ENCODE measurements around the gene NXN. TPM values are rescaled to one million over a fixed set of nuclear protein-coding genes. Genes with fewer than 3 reads are reported as not detected.
A peak's percentile ranks its signal among the peaks of the same experiment; 100 is the strongest.

The NXN gene
- polyA plus RNA-seq, 1 of the 3 experiments (the other 2 are of a cell fraction) = 23.9 TPM

GRCh38 chr17:935485-935884 is 44.1 kb downstream of the NXN start:
- no peak for TF ChIP-seq RCOR1 (IDR thresholded peaks at IDR 0.05; ENCODE audit: low read length)
- no peak for TF ChIP-seq TCF12 (IDR thresholded peaks at IDR 0.05)
- no peak for TF ChIP-seq RXRA (IDR thresholded peaks at IDR 0.05; ENCODE audit: borderline replicate concordance, low read depth)
- TF ChIP-seq TEAD4 (IDR thresholded peaks at IDR 0.05; ENCODE audit: borderline replicate concordance, insufficient read depth) = no peak
- TF ChIP-seq RFX5 (IDR thresholded peaks at IDR 0.05; ENCODE audit: low read length) = no peak
- H3K9me2 ChIP-seq = no peaks in the 10 kb centered on the region
- no peak overlapping the region for H2AFZ ChIP-seq (ENCODE audit: low read depth)
- 0 out of 2 replicates have a peak, but pooled peaks cover 5% of the 10 kb centered on the region for H4K20me1 ChIP-seq (ENCODE audit: insufficient read depth)
- no peak overlapping the region for H3K9ac ChIP-seq
- H3K79me2 ChIP-seq (ENCODE audit: insufficient read depth) = peaks cover 10% of the 10 kb centered on the region; the same call in 1 of the 2 replicates
- H3K27me3 ChIP-seq (ENCODE audit: insufficient read depth) = peaks cover 54% of the 10 kb centered on the region
- no peak overlapping the region for H3K27ac ChIP-seq (ENCODE audit: low read depth in 2 of 2, low read length in 1 of 2)
- peaks cover 16% of the 10 kb centered on the region for H3F3A ChIP-seq (replicated peaks; ENCODE audit: insufficient read depth)
- 36% methylated on average over 11 of the region's 11 CpGs for WGBS (ENCODE audit: low lambda C conversion rate)
- peaks cover 6% of the 10 kb centered on the region in 2 experiments; a peak in 3 of 4 replicates for H3K4me1 ChIP-seq (ENCODE audit: control insufficient read depth in 1 of 2, insufficient read depth in 2 of 2, low read depth in 1 of 2, low read length in 1 of 2)
- no peak overlapping the region for H3K4me3 ChIP-seq (ENCODE audit: low read depth in 2 of 2, low read length in 1 of 2)
- no peaks in the 10 kb centered on the region for H3K36me3 ChIP-seq (replicated peaks in 1 of 2; ENCODE audit: control insufficient read depth in 1 of 2, insufficient read depth in 2 of 2, low read length in 1 of 2)
- H3K9me3 ChIP-seq = no peaks in the 10 kb centered on the region
- H3K4me2 ChIP-seq = no peak overlapping the region
- ChIA-PET CTCF (interaction anchor here (0.8 to 1.5 kb wide), 2 partner anchors 9 to 141 kb away, joined by 3 to 5 read pairs; no protein-coding TSS in a partner anchor), POLR2A (no interaction called here)
- no peak for DNase-seq

DNA sequence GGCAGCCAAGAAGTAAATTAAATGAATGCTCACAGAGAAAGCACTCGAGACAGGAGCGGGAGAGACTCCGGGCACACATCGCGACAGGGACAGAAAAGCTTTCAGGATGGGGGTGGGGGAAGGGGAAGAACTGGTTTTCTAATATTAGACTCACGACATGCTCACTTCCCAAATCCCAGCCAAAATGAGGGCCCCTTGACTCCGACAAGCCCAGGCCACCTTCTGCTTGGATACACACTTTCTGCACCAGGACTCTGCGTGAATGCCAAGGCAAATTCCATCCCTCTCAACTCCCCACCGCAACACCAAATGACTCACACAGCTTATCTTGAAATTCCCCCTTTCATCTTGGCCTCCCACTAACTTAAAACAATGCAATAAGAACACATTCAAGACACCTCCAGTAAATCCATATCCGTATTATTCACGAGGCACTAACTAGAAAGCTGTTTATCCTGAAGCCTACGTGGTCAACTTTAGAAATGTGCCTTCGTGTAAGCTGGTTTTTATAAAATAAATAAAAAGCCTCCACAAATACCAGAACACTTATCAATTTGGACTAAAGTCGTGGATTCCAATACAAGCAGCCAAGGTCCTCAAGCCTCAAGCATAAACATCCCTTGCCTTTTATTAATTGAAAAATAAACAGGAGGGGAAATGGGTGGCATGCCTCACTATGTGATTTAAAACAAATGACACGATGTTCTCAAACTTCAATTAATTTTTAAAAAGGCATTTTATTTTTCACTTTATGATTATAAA is 46.1 kb downstream of the NXN start:
- CTCF ChIA-PET = interaction anchor here (0.9 kb wide), 1 partner anchor 139 kb away, joined by 3 read pairs; no protein-coding TSS in a partner anchor
- Histone ChIP-seq H3K9ac (peak overlapping the region; percentile 54; the same call in 1 of the 2 replicates), H2AFZ (ENCODE audit: low read depth) (no peak overlapping the region), H3K79me2 (ENCODE audit: insufficient read depth) (peaks cover 6% of the 10 kb centered on the region; the same call in 1 of the 2 replicates), H3K9me2 (no peaks in the 10 kb centered on the region), H3F3A (replicated peaks; ENCODE audit: insufficient read depth) (peaks cover 16% of the 10 kb centered on the region), H3K4me2 (peak overlapping the region; percentile 75), H3K27ac (ENCODE audit: low read depth in 2 of 2, low read length in 1 of 2) (peak overlapping the region; percentile 44 to 80), H3K36me3 (replicated peaks in 1 of 2; ENCODE audit: control insufficient read depth in 1 of 2, insufficient read depth in 2 of 2, low read length in 1 of 2) (no peaks in the 10 kb centered on the region), H3K4me3 (ENCODE audit: low read depth in 2 of 2, low read length in 1 of 2) (peak overlapping the region in 1 of 2 experiments; percentile 24; a peak in 1 of 4 replicates), H3K4me1 (ENCODE audit: control insufficient read depth in 1 of 2, insufficient read depth in 2 of 2, low read depth in 1 of 2, low read length in 1 of 2) (peaks cover 6% of the 10 kb centered on the region in 2 experiments; a peak in 3 of 4 replicates), H3K9me3 (no peaks in the 10 kb centered on the region), H3K27me3 (ENCODE audit: insufficient read depth) (peaks cover 44% of the 10 kb centered on the region), H4K20me1 (ENCODE audit: insufficient read depth) (no peaks in the 10 kb centered on the region)
- no peak for DNase-seq
- 10% methylated on average over 15 of the region's 15 CpGs for WGBS (ENCODE audit: low lambda C conversion rate)
- POLR2A ChIA-PET = no interaction called here
- TF ChIP-seq EP300 (IDR thresholded peaks at IDR 0.05; ENCODE audit: borderline replicate concordance in 1 of 2, low read depth in 1 of 2, low read length in 1 of 2) (peak in 1 of 2 experiments; percentile 84; a peak in 2 of 4 replicates), RCOR1 (IDR thresholded peaks at IDR 0.05; ENCODE audit: low read length) (no peak), RXRA (IDR thresholded peaks at IDR 0.05; ENCODE audit: borderline replicate concordance, low read depth) (peak; percentile 73; the same call in 1 of the 2 replicates), FOSL2 (IDR thresholded peaks at IDR 0.05; ENCODE audit: borderline replicate concordance, low read depth) (peak; percentile 96), FOXJ3 (CRISPR knock-in tag; IDR thresholded peaks at IDR 0.05) (no peak), SMC3 (IDR thresholded peaks at IDR 0.05; ENCODE audit: low read depth, low read length) (no peak), TCF12 (IDR thresholded peaks at IDR 0.05) (peak; percentile 87), RAD21 (IDR thresholded peaks at IDR 0.05; ENCODE audit: low read length) (no peak), POLR2AphosphoS5 (IDR thresholded peaks at IDR 0.05; ENCODE audit: low read depth, low read length) (peak; percentile 55; the same call in 1 of the 2 replicates), ELF1 (IDR thresholded peaks at IDR 0.05) (peak; percentile 42), GATA2 (CRISPR knock-in tag; IDR thresholded peaks at IDR 0.05) (no peak), SIN3A (IDR thresholded peaks at IDR 0.05; ENCODE audit: borderline replicate concordance, low read depth, low read length) (no peak), MEF2A (IDR thresholded peaks at IDR 0.05; ENCODE audit: borderline replicate concordance, low read depth) (peak; percentile 80), CHD2 (IDR thresholded peaks at IDR 0.05; ENCODE audit: low read length, partially characterized antibody) (no peak), YY1 (IDR thresholded peaks at IDR 0.05; ENCODE audit: low read depth) (no peak), CTCF (IDR thresholded peaks at IDR 0.05) (no peak)
- TF ChIP-seq, protein P1, sequence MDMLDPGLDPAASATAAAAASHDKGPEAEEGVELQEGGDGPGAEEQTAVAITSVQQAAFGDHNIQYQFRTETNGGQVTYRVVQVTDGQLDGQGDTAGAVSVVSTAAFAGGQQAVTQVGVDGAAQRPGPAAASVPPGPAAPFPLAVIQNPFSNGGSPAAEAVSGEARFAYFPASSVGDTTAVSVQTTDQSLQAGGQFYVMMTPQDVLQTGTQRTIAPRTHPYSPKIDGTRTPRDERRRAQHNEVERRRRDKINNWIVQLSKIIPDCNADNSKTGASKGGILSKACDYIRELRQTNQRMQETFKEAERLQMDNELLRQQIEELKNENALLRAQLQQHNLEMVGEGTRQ (IDR thresholded peaks at IDR 0.05; ENCODE audit: borderline replicate concordance, low read depth, low read length) = no peak
- TF ChIP-seq, protein P2, sequence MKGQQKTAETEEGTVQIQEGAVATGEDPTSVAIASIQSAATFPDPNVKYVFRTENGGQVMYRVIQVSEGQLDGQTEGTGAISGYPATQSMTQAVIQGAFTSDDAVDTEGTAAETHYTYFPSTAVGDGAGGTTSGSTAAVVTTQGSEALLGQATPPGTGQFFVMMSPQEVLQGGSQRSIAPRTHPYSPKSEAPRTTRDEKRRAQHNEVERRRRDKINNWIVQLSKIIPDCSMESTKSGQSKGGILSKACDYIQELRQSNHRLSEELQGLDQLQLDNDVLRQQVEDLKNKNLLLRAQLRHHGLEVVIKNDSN (IDR thresholded peaks at IDR 0.05; ENCODE audit: borderline replicate concordance, low read depth) = no peak
- TF ChIP-seq, protein P3, sequence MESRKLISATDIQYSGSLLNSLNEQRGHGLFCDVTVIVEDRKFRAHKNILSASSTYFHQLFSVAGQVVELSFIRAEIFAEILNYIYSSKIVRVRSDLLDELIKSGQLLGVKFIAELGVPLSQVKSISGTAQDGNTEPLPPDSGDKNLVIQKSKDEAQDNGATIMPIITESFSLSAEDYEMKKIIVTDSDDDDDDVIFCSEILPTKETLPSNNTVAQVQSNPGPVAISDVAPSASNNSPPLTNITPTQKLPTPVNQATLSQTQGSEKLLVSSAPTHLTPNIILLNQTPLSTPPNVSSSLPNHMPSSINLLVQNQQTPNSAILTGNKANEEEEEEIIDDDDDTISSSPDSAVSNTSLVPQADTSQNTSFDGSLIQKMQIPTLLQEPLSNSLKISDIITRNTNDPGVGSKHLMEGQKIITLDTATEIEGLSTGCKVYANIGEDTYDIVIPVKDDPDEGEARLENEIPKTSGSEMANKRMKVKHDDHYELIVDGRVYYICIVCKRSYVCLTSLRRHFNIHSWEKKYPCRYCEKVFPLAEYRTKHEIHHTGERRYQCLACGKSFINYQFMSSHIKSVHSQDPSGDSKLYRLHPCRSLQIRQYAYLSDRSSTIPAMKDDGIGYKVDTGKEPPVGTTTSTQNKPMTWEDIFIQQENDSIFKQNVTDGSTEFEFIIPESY (IDR thresholded peaks at IDR 0.05; ENCODE audit: borderline replicate concordance, low read depth) = peak; percentile 63; the same call in 1 of the 2 replicates
